ENCODE measurements around the gene PPP1CC.

Gene PPP1CC

DNA sequence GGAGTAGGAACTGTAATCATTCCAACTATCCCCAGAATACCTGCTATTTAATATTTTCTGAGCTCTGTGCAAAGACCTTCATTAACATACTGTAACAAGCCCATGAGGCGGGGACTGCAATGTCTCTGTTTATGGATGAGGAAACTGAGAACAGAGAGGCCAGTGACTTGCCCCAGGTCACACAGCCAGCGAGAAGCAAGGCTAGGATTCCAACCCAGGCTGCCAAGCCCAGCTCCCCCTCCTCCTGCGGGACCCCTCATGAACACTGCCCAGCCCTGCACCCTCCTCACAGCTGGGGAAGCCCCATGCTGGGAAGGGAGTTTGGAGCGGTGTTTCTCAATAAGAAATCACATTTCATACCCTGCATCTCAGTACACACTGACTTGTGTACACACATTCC lies 64.7 kb downstream of the PPP1CC start:
- no peak for TF ChIP-seq POLR2A (IDR thresholded peaks at IDR 0.05; ENCODE audit: low read length)
- no peak for TF ChIP-seq GATA1 (IDR thresholded peaks at IDR 0.05; ENCODE audit: low read depth, low read length)

DNA sequence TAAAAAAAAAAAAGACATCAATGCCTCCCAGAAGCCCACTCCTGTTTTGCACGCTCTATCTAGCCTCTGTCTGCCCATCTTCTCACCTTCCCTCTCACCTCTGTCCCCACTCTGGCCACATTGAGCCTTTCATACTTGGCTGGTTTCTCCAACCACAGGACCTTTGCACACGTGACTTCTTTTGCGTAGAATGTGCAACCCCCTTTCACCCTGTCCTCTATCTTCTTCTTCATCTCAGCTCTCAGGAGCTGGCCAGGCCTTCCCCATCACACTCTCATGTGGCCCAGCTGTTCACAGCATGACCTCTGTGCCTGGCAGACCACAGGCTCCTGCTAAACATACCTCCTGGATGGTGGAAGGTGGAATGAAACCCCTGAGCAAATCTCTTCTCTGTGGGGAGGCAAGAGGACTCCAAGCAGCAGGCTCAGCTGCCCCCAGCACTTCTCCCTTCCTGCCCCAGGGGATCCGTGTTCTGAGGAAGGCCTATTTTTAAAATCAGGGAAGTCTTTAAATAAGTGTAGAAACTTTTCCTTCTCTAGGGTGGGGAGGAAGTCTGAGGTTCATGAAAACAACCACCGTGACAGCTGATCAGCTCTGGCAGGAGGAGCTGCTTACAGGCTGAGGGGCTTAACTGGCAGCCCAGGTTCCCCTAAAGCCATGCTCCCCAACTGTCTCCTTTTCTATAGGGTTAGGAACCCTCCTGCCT lies 65.3 kb downstream of the PPP1CC start:
- no peak for TF ChIP-seq POLR2A (IDR thresholded peaks at IDR 0.05; ENCODE audit: low read length)
- TF ChIP-seq GATA1 (IDR thresholded peaks at IDR 0.05; ENCODE audit: low read depth, low read length), result no peak
- DNase-seq, result no peak

More for the DNA sequence above, 64.7 kb downstream of the PPP1CC start:
- no peak for DNase-seq

DNA sequence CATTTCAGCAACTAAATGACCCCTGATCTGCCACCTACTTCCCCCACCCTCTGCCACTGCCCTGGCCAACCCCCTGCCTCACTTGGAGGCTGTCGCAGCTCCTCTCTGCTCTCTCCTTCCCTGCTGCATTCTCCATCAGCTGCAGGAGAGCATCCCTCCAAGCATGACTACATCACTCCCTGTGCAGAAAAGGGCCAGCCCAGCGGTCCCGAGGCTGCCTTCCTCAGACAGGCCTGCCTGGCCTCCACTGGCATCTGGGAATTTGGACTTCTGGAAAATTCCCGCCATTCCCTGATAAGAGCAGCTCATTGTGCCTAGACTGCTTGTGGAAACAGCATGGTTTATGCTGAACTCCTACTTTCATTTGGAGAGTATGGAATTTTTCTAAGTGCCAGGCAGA lies 66.5 kb downstream of the PPP1CC start:
- TF ChIP-seq GATA1 (IDR thresholded peaks at IDR 0.05; ENCODE audit: low read depth, low read length) (no peak), POLR2A (IDR thresholded peaks at IDR 0.05; ENCODE audit: low read length) (no peak)
- no peak for DNase-seq

DNA sequence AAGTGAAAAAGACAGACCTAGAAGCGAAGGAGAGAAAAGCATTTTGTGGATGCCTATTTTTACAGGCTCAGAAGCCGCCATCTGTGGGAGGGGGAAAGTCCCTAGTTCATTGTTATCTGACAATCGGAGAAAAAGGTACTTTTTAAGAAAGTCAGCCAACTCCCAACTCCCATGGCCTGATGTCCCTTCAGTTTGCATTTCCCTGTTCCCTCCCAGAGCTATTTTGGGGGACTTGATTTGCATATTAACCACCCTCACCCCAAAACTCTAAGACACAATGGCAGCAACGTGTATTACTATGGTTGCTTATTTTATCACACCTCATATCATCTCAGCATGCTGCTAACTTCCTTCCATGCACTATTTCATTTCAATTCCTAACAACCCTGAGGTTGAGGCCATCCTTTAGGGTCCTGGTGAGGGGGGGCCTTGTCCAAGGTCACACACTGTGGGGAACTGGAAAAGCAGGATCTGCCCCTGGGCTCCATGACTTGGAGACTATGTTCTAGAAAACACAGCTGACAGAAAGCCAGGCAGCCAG lies 72.5 kb downstream of the PPP1CC start:
- TF ChIP-seq GATA1 (IDR thresholded peaks at IDR 0.05; ENCODE audit: low read depth, low read length) (no peak), POLR2A (IDR thresholded peaks at IDR 0.05; ENCODE audit: low read length) (no peak)
- DNase-seq, result no peak
